Body of pancreas (tissue), 4 donors: ENCODE measurements around the gene TENT4A.

ENCODE experiments used
- POLR2A ChIP-seq, 3 donors: fragments of 450-650 bp; IDR thresholded peaks; one replicate each; pipeline ENCODE4 v1.6.1; 2016; ENCODE audit warnings: antibody characterized with exemption in 3 of 3, mild to moderate bottlenecking in 2 of 3
- TF ChIP-seq, protein P1 (sequence below), 7 experiments: fragments of 450-650 bp in 4 of 7; fragments of 200-600 bp in 3 of 7; sonication (generic) in 3 of 7; IDR thresholded peaks; one replicate each; pipeline ENCODE4 v1.5.1; 2016 to 2019; ENCODE audit warnings: antibody characterized with exemption in 7 of 7

GRCh38 chr5:6687505-6687904, 25.7 kb upstream of the TENT4A start:
- TF ChIP-seq POLR2A (IDR thresholded peaks at IDR 0.05): no peak
- TF ChIP-seq, protein P1, sequence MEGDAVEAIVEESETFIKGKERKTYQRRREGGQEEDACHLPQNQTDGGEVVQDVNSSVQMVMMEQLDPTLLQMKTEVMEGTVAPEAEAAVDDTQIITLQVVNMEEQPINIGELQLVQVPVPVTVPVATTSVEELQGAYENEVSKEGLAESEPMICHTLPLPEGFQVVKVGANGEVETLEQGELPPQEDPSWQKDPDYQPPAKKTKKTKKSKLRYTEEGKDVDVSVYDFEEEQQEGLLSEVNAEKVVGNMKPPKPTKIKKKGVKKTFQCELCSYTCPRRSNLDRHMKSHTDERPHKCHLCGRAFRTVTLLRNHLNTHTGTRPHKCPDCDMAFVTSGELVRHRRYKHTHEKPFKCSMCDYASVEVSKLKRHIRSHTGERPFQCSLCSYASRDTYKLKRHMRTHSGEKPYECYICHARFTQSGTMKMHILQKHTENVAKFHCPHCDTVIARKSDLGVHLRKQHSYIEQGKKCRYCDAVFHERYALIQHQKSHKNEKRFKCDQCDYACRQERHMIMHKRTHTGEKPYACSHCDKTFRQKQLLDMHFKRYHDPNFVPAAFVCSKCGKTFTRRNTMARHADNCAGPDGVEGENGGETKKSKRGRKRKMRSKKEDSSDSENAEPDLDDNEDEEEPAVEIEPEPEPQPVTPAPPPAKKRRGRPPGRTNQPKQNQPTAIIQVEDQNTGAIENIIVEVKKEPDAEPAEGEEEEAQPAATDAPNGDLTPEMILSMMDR (IDR thresholded peaks at IDR 0.05): no peak
